ENCODE results near the gene OR10A6. TPM values are rescaled to one million over a fixed set of nuclear protein-coding genes. Genes with fewer than 3 reads are reported as not detected.

The OR10A6 gene
- total RNA-seq, 6 experiments from 2014 or later: not detected

- TF ChIP-seq POLR2A (IDR thresholded peaks at IDR 0.05) (no peak), CTCF (IDR thresholded peaks at IDR 0.05) (no peak)
- no peaks in the 10 kb centered on the region for H3K27me3 ChIP-seq
These were observed 34.3 kb upstream of the OR10A6 start, which contains the start of gene NLRP10 for GRCh38 chr11:7965386-7965785. Gene NLRP10 (minus strand): TSS chr11:7965447. CDS start chr11:7963495, 1,952 bp downstream.

DNA sequence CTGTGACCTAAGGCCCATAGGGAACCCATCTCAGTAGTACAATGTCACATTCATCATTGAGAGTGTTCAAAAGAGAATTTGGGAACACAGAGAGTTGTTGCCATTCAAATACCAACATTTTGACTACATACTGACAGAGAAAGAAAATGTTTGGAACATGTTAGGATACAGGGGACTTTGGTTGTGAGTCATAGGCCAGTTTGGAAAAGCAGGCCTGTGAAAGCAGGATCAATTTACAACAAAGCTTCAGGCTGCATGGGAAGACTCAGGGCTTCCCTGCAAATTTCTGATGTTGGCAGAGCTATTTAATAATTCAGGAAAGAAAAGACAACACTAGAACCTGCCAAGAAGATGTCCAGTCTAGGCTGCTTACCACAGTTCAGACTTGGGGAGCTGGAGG is 33.8 kb upstream of the OR10A6 start:
- DNase-seq (no peak), ATAC-seq (no peak)
- no peak overlapping the region for H3K4me3 ChIP-seq
- no peak overlapping the region for H3K27ac ChIP-seq
- intact Hi-C loops (cut with DNase I): no loop called here
- H3K36me3 ChIP-seq: no peaks in the 10 kb centered on the region
- H3K9me3 ChIP-seq: no peaks in the 10 kb centered on the region
- no peaks in the 10 kb centered on the region for H3K4me1 ChIP-seq
- no peaks in the 10 kb centered on the region for H3K27me3 ChIP-seq
- TF ChIP-seq POLR2A (IDR thresholded peaks at IDR 0.05): no peak
- no peak for TF ChIP-seq CTCF (IDR thresholded peaks at IDR 0.05)

More at GRCh38 chr11:7965386-7965785, 34.3 kb upstream of the OR10A6 start, which contains the start of gene NLRP10:
- H3K36me3 ChIP-seq: no peaks in the 10 kb centered on the region
- no peaks in the 10 kb centered on the region for H3K9me3 ChIP-seq
- intact Hi-C loops (cut with DNase I): no loop called here
- no peaks in the 10 kb centered on the region for H3K4me1 ChIP-seq
- 83% methylated on average over 1 of the region's 1 CpG for WGBS (ENCODE audit: insufficient coverage, low coverage, low lambda C conversion rate, missing lambda C conversion rate)
- no peak within 1 kb of the TSS for H3K4me3 ChIP-seq
- ATAC-seq (no peak), DNase-seq (no peak)
- H3K27ac ChIP-seq: no peak within 1 kb of the TSS

GRCh38 chr11:7964261-7964660 is 33.2 kb upstream of the OR10A6 start:
- intact Hi-C loops (cut with DNase I): no loop called here
- Histone ChIP-seq H3K36me3 (no peaks in the 10 kb centered on the region), H3K27me3 (no peaks in the 10 kb centered on the region), H3K9me3 (no peaks in the 10 kb centered on the region), H3K4me3 (no peak overlapping the region), H3K4me1 (no peaks in the 10 kb centered on the region), H3K27ac (no peak overlapping the region)
- TF ChIP-seq CTCF (IDR thresholded peaks at IDR 0.05) (no peak), POLR2A (IDR thresholded peaks at IDR 0.05) (no peak)
- no peak for ATAC-seq
- no peak for DNase-seq
- WGBS (ENCODE audit: insufficient coverage, low coverage, low lambda C conversion rate, missing lambda C conversion rate): 43% methylated on average over 3 of the region's 3 CpGs

DNA sequence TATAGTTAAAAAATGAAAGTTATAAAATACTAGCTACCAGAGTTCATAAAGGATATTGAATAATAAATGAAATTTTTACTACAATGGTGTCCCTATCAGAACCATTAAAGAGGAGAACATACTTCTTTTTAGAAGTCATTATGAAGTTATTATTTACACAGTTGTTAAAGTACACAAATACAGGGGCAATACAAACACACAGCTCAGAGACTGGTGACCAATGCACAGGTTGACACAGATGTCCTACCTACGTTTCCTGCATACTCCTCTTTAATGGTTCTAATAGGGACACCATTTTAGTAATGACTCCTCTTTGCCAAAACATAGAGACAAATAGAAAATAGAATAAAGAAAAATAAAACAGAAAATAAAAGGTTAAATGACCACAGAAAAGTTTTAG is 24.1 kb upstream of the OR10A6 start:
- no peaks in the 10 kb centered on the region for H3K27me3 ChIP-seq
- no peak for ATAC-seq
- WGBS (ENCODE audit: insufficient coverage, low coverage, low lambda C conversion rate, missing lambda C conversion rate): 75% methylated on average over 1 of the region's 1 CpG
- no peaks in the 10 kb centered on the region for H3K4me1 ChIP-seq
- H3K9me3 ChIP-seq: no peaks in the 10 kb centered on the region
- no peak overlapping the region for H3K4me3 ChIP-seq
- intact Hi-C loops (cut with DNase I): no loop called here
- DNase-seq: no peak
- no peaks in the 10 kb centered on the region for H3K36me3 ChIP-seq
- no peak overlapping the region for H3K27ac ChIP-seq
- TF ChIP-seq CTCF (IDR thresholded peaks at IDR 0.05) (no peak), POLR2A (IDR thresholded peaks at IDR 0.05) (no peak)

GRCh38 chr11:7949934-7950333 is 18.9 kb upstream of the OR10A6 start:
- ATAC-seq: no peak
- no peak for DNase-seq
- H3K36me3 ChIP-seq: no peaks in the 10 kb centered on the region
- no peak overlapping the region for H3K4me3 ChIP-seq
- no peaks in the 10 kb centered on the region for H3K4me1 ChIP-seq
- H3K9me3 ChIP-seq: no peaks in the 10 kb centered on the region
- intact Hi-C loops (cut with DNase I): no loop called here
- no peak overlapping the region for H3K27ac ChIP-seq
- H3K27me3 ChIP-seq: no peaks in the 10 kb centered on the region
- WGBS (ENCODE audit: insufficient coverage, low coverage, low lambda C conversion rate, missing lambda C conversion rate): 35% methylated on average over 1 of the region's 1 CpG
- TF ChIP-seq POLR2A (IDR thresholded peaks at IDR 0.05) (no peak), CTCF (IDR thresholded peaks at IDR 0.05) (no peak)

All from right lobe of liver (tissue), 6 donors.